DND-41 (cell line): Measurements from ENCODE around the gene TRAIP.

Source experiments
- CTCF ChIP-seq: IDR thresholded peaks from 2 replicates; pipeline ENCODE4 v1.5.1; 2012; ENCODE audit warnings: borderline replicate concordance, low read length, moderate library complexity, mild to moderate bottlenecking; ENCODE audit not compliant: poor library complexity, severe bottlenecking; ENCODE audit errors: extremely low read depth
- EZH2 ChIP-seq: IDR thresholded peaks from 3 replicates; pipeline ENCODE4 v1.6.1; 2012; ENCODE audit warnings: borderline replicate concordance, low read depth, mild to moderate bottlenecking, moderate library complexity, low read length, inconsistent platforms; ENCODE audit not compliant: severe bottlenecking

- no peak for TF ChIP-seq CTCF
- no peak for TF ChIP-seq EZH2
Measured at GRCh38 chr3:49799105-49799504, 57.3 kb downstream of the TRAIP start.
